Measurements from ENCODE around the gene IQCE.

The IQCE gene

GRCh38 chr7:2510909-2511768 is 47.6 kb upstream of the IQCE start:
- Histone ChIP-seq H3K27me3 (replicated peaks; ENCODE audit: insufficient read depth, low read length) (peaks cover 30% of the 10 kb centered on the region), H2AFZ (ENCODE audit: low read length) (peak overlapping the region; percentile 96), H4K20me1 (ENCODE audit: insufficient read depth, low read length) (no peaks in the 10 kb centered on the region), H3K9me3 (replicated peaks; ENCODE audit: insufficient read depth, low read length) (no peaks in the 10 kb centered on the region), H3F3A (ENCODE audit: insufficient read depth, low read length) (peaks cover 5% of the 10 kb centered on the region; the same call in 1 of the 2 replicates), H3K4me3 (ENCODE audit: low read length) (no peak overlapping the region), H3K79me2 (ENCODE audit: low read length) (no peaks in the 10 kb centered on the region), H3K36me3 (replicated peaks; ENCODE audit: insufficient read depth, low read length) (no peaks in the 10 kb centered on the region), H3K4me1 (ENCODE audit: low read length) (peaks cover 24% of the 10 kb centered on the region), H3K27ac (ENCODE audit: low read length) (no peak overlapping the region), H3K9me2 (replicated peaks; ENCODE audit: insufficient read depth, low read length) (no peaks in the 10 kb centered on the region), H3K9ac (ENCODE audit: low read length) (no peak overlapping the region; the same call in 1 of the 2 replicates), H3K4me2 (ENCODE audit: low read depth, low read length) (peak overlapping the region; percentile 50; the same call in 1 of the 2 replicates)
- no peak for TF ChIP-seq EZH2phosphoT487 (IDR thresholded peaks at IDR 0.05; ENCODE audit: low read length)
- no peak for TF ChIP-seq CTCF (IDR thresholded peaks at IDR 0.05; ENCODE audit: low read length)
- no peak for TF ChIP-seq EZH2 (optimal IDR thresholded peaks at IDR 0.05; ENCODE audit: low read depth, low read length)
- no peak for DNase-seq

- no peak overlapping the region; the same call in 1 of the 2 replicates for H3K9ac ChIP-seq (ENCODE audit: low read length)
- H2AFZ ChIP-seq (ENCODE audit: low read length): peak overlapping the region; percentile 96
- no peaks in the 10 kb centered on the region for H3K9me3 ChIP-seq (replicated peaks; ENCODE audit: insufficient read depth, low read length)
- H4K20me1 ChIP-seq (ENCODE audit: insufficient read depth, low read length): no peaks in the 10 kb centered on the region
- peaks cover 5% of the 10 kb centered on the region; the same call in 1 of the 2 replicates for H3F3A ChIP-seq (ENCODE audit: insufficient read depth, low read length)
- no peaks in the 10 kb centered on the region for H3K9me2 ChIP-seq (replicated peaks; ENCODE audit: insufficient read depth, low read length)
- peaks cover 30% of the 10 kb centered on the region for H3K27me3 ChIP-seq (replicated peaks; ENCODE audit: insufficient read depth, low read length)
- H3K4me2 ChIP-seq (ENCODE audit: low read depth, low read length): peak overlapping the region; percentile 50; the same call in 1 of the 2 replicates
- no peak overlapping the region for H3K27ac ChIP-seq (ENCODE audit: low read length)
- no peaks in the 10 kb centered on the region for H3K36me3 ChIP-seq (replicated peaks; ENCODE audit: insufficient read depth, low read length)
- no peak for DNase-seq
- no peak overlapping the region for H3K4me3 ChIP-seq (ENCODE audit: low read length)
- no peaks in the 10 kb centered on the region for H3K79me2 ChIP-seq (ENCODE audit: low read length)
- TF ChIP-seq CTCF (IDR thresholded peaks at IDR 0.05; ENCODE audit: low read length): no peak
- TF ChIP-seq EZH2phosphoT487 (IDR thresholded peaks at IDR 0.05; ENCODE audit: low read length): no peak
- TF ChIP-seq EZH2 (optimal IDR thresholded peaks at IDR 0.05; ENCODE audit: low read depth, low read length): no peak
- peaks cover 24% of the 10 kb centered on the region for H3K4me1 ChIP-seq (ENCODE audit: low read length)
Measured at GRCh38 chr7:2511769-2512168, 47.0 kb upstream of the IQCE start.

- Histone ChIP-seq H3K27me3 (replicated peaks; ENCODE audit: insufficient read depth, low read length) (peaks cover 30% of the 10 kb centered on the region), H3K27ac (ENCODE audit: low read length) (no peak overlapping the region), H3K9me2 (replicated peaks; ENCODE audit: insufficient read depth, low read length) (no peaks in the 10 kb centered on the region), H3K79me2 (ENCODE audit: low read length) (no peaks in the 10 kb centered on the region), H3K9me3 (replicated peaks; ENCODE audit: insufficient read depth, low read length) (no peaks in the 10 kb centered on the region), H3K4me1 (ENCODE audit: low read length) (peaks cover 24% of the 10 kb centered on the region), H3K4me2 (ENCODE audit: low read depth, low read length) (no peak overlapping the region), H4K20me1 (ENCODE audit: insufficient read depth, low read length) (no peaks in the 10 kb centered on the region), H2AFZ (ENCODE audit: low read length) (0 out of 2 replicates have a peak overlapping the region, but pooled peaks have one; percentile 96), H3K36me3 (replicated peaks; ENCODE audit: insufficient read depth, low read length) (no peaks in the 10 kb centered on the region), H3K4me3 (ENCODE audit: low read length) (no peak overlapping the region), H3F3A (ENCODE audit: insufficient read depth, low read length) (peaks cover 5% of the 10 kb centered on the region; the same call in 1 of the 2 replicates), H3K9ac (ENCODE audit: low read length) (no peak overlapping the region)
- TF ChIP-seq CTCF (IDR thresholded peaks at IDR 0.05; ENCODE audit: low read length) (no peak), EZH2phosphoT487 (IDR thresholded peaks at IDR 0.05; ENCODE audit: low read length) (no peak), EZH2 (optimal IDR thresholded peaks at IDR 0.05; ENCODE audit: low read depth, low read length) (no peak)
- no peak for DNase-seq
Measured at GRCh38 chr7:2512179-2512661, 46.6 kb upstream of the IQCE start.

Data from MM.1S (cell line).